Peyer's patch (tissue), 4 donors: ENCODE data around the gene MS4A18.

Source experiments
- CTCF ChIP-seq, 6 experiments: fragments of 450-650 bp in 4 of 6; fragments of 200-600 bp in 2 of 6; sonication (generic) in 1 of 6; IDR thresholded peaks; one replicate each; pipeline ENCODE4 v1.5.1; 2017 to 2019; ENCODE audit warnings: antibody characterized with exemption in 6 of 6, mild to moderate bottlenecking in 3 of 6, moderate library complexity in 1 of 6
- POLR2A ChIP-seq, 2 donors: fragments of 450-650 bp; IDR thresholded peaks; one replicate each; pipeline ENCODE4 v1.5.1; 2017; ENCODE audit warnings: antibody characterized with exemption in 2 of 2, mild to moderate bottlenecking in 2 of 2, moderate library complexity in 2 of 2

- no peak for TF ChIP-seq CTCF (IDR thresholded peaks at IDR 0.05)
- no peak for TF ChIP-seq POLR2A (IDR thresholded peaks at IDR 0.05)
Measured at GRCh38 chr11:60705895-60706294, 18.6 kb upstream of the MS4A18 start.
